ENCODE data around the gene LCN1. TPM values are rescaled to one million over a fixed set of nuclear protein-coding genes. Genes with fewer than 3 reads are reported as not detected.

The LCN1 gene
- total and polyA plus RNA-seq, 2 donors (not counting 3 experiments of a cell fraction or from before 2014, with no cell fraction given), result not detected

- Histone ChIP-seq H3K9ac (replicated peaks; ENCODE audit: extremely low read depth, insufficient read depth, low read length) (no peak overlapping the region), H3K79me2 (ENCODE audit: control insufficient read depth, insufficient read depth, low read length) (no peaks in the 10 kb centered on the region), H3K4me3 (replicated peaks in 1 of 3; ENCODE audit: insufficient read depth in 1 of 3, low read depth in 1 of 3, low read length in 3 of 3) (no peak overlapping the region), H2AFZ (ENCODE audit: low read depth, low read length) (no peak overlapping the region), H3K27ac (ENCODE audit: insufficient read depth, low read depth, low read length) (no peak overlapping the region), H3K36me3 (ENCODE audit: control insufficient read depth in 2 of 2, extremely low read depth in 1 of 2, insufficient read depth in 2 of 2, low read length in 2 of 2) (no peaks in the 10 kb centered on the region), H3K4me2 (ENCODE audit: insufficient read depth, low read length) (no peak overlapping the region), H3K4me1 (ENCODE audit: control insufficient read depth, extremely low read depth, insufficient read depth, low read length) (peaks cover 3% of the 10 kb centered on the region), H3K9me1 (replicated peaks; ENCODE audit: control insufficient read depth, extremely low read depth, insufficient read depth, low read length) (no peaks in the 10 kb centered on the region), H3K9me3 (replicated peaks; ENCODE audit: control insufficient read depth, insufficient read depth, low read length) (no peaks in the 10 kb centered on the region), H3K27me3 (ENCODE audit: control insufficient read depth in 2 of 2, insufficient read depth in 2 of 2, low read length in 2 of 2) (no peaks in the 10 kb centered on the region), H4K20me1 (replicated peaks; ENCODE audit: control insufficient read depth, extremely low read depth, insufficient read depth, low read length) (no peaks in the 10 kb centered on the region)
- CTCF ChIA-PET, result no interaction called here
- DNase-seq (ENCODE audit: low read depth, low spot score) (no peak), FAIRE-seq (no peak)
- intact Hi-C loops (cut with micrococcal nuclease), result no loop called here
- TF ChIP-seq FOS (IDR thresholded peaks at IDR 0.05; ENCODE audit: borderline replicate concordance, insufficient read depth, low read length) (no peak), EZH2 (IDR thresholded peaks at IDR 0.05; ENCODE audit: borderline replicate concordance, low read depth, low read length, severe bottlenecking) (no peak), POLR2AphosphoS5 (IDR thresholded peaks at IDR 0.05; ENCODE audit: insufficient read depth, low read depth, low read length) (no peak)
- dilution Hi-C loops (cut with MboI; ENCODE audit: extremely low pct_ligation_motif_present, low sequenced_read_pairs), result no loop called here
- no TSS peak for BruUV-seq (replicated peaks)
- POLR2A ChIA-PET, result no interaction called here
These were observed 26.3 kb upstream of the LCN1 start for GRCh38 chr9:135494791-135495559.

GRCh38 chr9:135498381-135499126, 22.7 kb upstream of the LCN1 start:
- Histone ChIP-seq H2AFZ (ENCODE audit: low read depth, low read length) (no peak overlapping the region), H3K4me2 (ENCODE audit: insufficient read depth, low read length) (no peak overlapping the region)

More at GRCh38 chr9:135498381-135499126, 22.7 kb upstream of the LCN1 start:
- peaks cover 14% of the 10 kb centered on the region for H3K4me1 ChIP-seq (ENCODE audit: control insufficient read depth, extremely low read depth, insufficient read depth, low read length)
- no peak overlapping the region for H3K4me3 ChIP-seq (replicated peaks in 1 of 3; ENCODE audit: insufficient read depth in 1 of 3, low read depth in 1 of 3, low read length in 3 of 3)
- no peak overlapping the region for H3K27ac ChIP-seq (ENCODE audit: insufficient read depth, low read depth, low read length)
- dilution Hi-C loops (cut with MboI; ENCODE audit: extremely low pct_ligation_motif_present, low sequenced_read_pairs), result no loop called here
- no peak overlapping the region for H3K9ac ChIP-seq (replicated peaks; ENCODE audit: extremely low read depth, insufficient read depth, low read length)
- no peaks in the 10 kb centered on the region for H4K20me1 ChIP-seq (replicated peaks; ENCODE audit: control insufficient read depth, extremely low read depth, insufficient read depth, low read length)
- ChIA-PET CTCF (no interaction called here), POLR2A (no interaction called here)
- TF ChIP-seq FOS (IDR thresholded peaks at IDR 0.05; ENCODE audit: borderline replicate concordance, insufficient read depth, low read length) (no peak), EZH2 (IDR thresholded peaks at IDR 0.05; ENCODE audit: borderline replicate concordance, low read depth, low read length, severe bottlenecking) (no peak), JUN (IDR thresholded peaks at IDR 0.05; ENCODE audit: borderline replicate concordance, insufficient read depth, insufficient read length, low read depth) (no peak), POLR2A (IDR thresholded peaks at IDR 0.05; ENCODE audit: low read depth, low read length) (no peak), CTCF (IDR thresholded peaks at IDR 0.05; ENCODE audit: extremely low read depth in 1 of 2, insufficient read depth in 1 of 2, low read depth in 1 of 2, low read length in 2 of 2) (no peak), MYC (IDR thresholded peaks at IDR 0.05; ENCODE audit: low read depth, low read length) (no peak), MAX (IDR thresholded peaks at IDR 0.05; ENCODE audit: insufficient read depth, insufficient read length) (no peak), GATA2 (IDR thresholded peaks at IDR 0.05; ENCODE audit: insufficient read depth, insufficient read length, low read depth, low read length) (no peak), POLR2AphosphoS5 (IDR thresholded peaks at IDR 0.05; ENCODE audit: insufficient read depth, low read depth, low read length) (no peak)
- no peaks in the 10 kb centered on the region for H3K27me3 ChIP-seq (ENCODE audit: control insufficient read depth in 2 of 2, insufficient read depth in 2 of 2, low read length in 2 of 2)
- intact Hi-C loops (cut with micrococcal nuclease), result loop anchor here (1.0 kb wide), 1 partner anchor 18 kb away; no protein-coding TSS in a partner anchor
- FAIRE-seq, result no peak
- peaks cover 2 to 11% of the 10 kb centered on the region in 2 experiments for H3K36me3 ChIP-seq (ENCODE audit: control insufficient read depth in 2 of 2, extremely low read depth in 1 of 2, insufficient read depth in 2 of 2, low read length in 2 of 2)
- H3K79me2 ChIP-seq (ENCODE audit: control insufficient read depth, insufficient read depth, low read length), result peaks cover 21% of the 10 kb centered on the region
- no peaks in the 10 kb centered on the region for H3K9me3 ChIP-seq (replicated peaks; ENCODE audit: control insufficient read depth, insufficient read depth, low read length)
- BruUV-seq (replicated peaks), result no TSS peak
- no peaks in the 10 kb centered on the region for H3K9me1 ChIP-seq (replicated peaks; ENCODE audit: control insufficient read depth, extremely low read depth, insufficient read depth, low read length)
- no peak for DNase-seq (ENCODE audit: low read depth, low spot score)
